WTC11 (cell line): ENCODE results near the gene ELMO1. TPM values are rescaled to one million over a fixed set of nuclear protein-coding genes. Genes with fewer than 3 reads are reported as not detected.

ENCODE experiments used
- ATAC-seq: fragments of 200-7000 bp; cut with Tn5 transposase; 2 replicates; pipeline ENCODE4 v1.10.0; 2021; ENCODE audit warnings: mild to moderate bottlenecking, moderate library complexity
- CTCF ChIA-PET: fragments of 300-600 bp; sonication (Branson Sonifier 250); formaldehyde crosslinking; loops from one replicate; lab custom pipeline; 2021; ENCODE audit warnings: antibody characterized with exemption; lab: Charles Lee
- POLR2A ChIA-PET: fragments of 350-600 bp; sonication (Branson Sonifier 250); formaldehyde crosslinking; loops from one replicate; lab custom pipeline; 2021; ENCODE audit warnings: antibody characterized with exemption; lab: Charles Lee
- DNase-seq: peaks from one replicate; pipeline ENCODE4 v3.0.0; 2021; ENCODE audit warnings: low spot score
- H3K27ac Mint-ChIP-seq: 2 replicates; pipeline ENCODE4 v1.8.0; 2021; ENCODE audit warnings: mixed read lengths
- H3K27me3 Mint-ChIP-seq: 2 replicates; pipeline ENCODE4 v1.8.0; 2021; ENCODE audit warnings: low read depth, mild to moderate bottlenecking, moderate library complexity, mixed read lengths
- H3K36me3 Mint-ChIP-seq: 2 replicates; pipeline ENCODE4 v1.8.0; 2021; ENCODE audit warnings: mixed read lengths
- H3K4me1 Mint-ChIP-seq: 2 replicates; pipeline ENCODE4 v1.8.0; 2022; ENCODE audit warnings: mixed read lengths
- H3K4me3 Mint-ChIP-seq: 2 replicates; pipeline ENCODE4 v1.8.0; 2021; ENCODE audit warnings: mild to moderate bottlenecking, moderate library complexity, mixed read lengths
- H3K9me3 Mint-ChIP-seq: 2 replicates; pipeline ENCODE4 v1.8.0; 2021; ENCODE audit warnings: mixed read lengths
- ATF1 ChIP-seq: sonication (generic); formaldehyde crosslinking; IDR thresholded peaks from 2 replicates; pipeline ENCODE4 v1.8.1; 2023; ENCODE audit warnings: mild to moderate bottlenecking, moderate library complexity, missing genetic modification reagents
- ATF6 ChIP-seq: sonication (generic); formaldehyde crosslinking; IDR thresholded peaks from 2 replicates; pipeline ENCODE4 v1.8.1; 2023; ENCODE audit warnings: mild to moderate bottlenecking, missing genetic modification reagents
- CREM ChIP-seq: sonication (generic); formaldehyde crosslinking; IDR thresholded peaks from 2 replicates; pipeline ENCODE4 v1.8.1; 2022; ENCODE audit warnings: mild to moderate bottlenecking, missing genetic modification reagents, moderate library complexity
- E2F4 ChIP-seq: sonication (generic); formaldehyde crosslinking; IDR thresholded peaks from 2 replicates; pipeline ENCODE4 v1.8.1; 2022; ENCODE audit warnings: low read depth, mild to moderate bottlenecking, moderate library complexity, missing genetic modification reagents, borderline replicate concordance
- E2F5 ChIP-seq: sonication (generic); formaldehyde crosslinking; IDR thresholded peaks from 2 replicates; pipeline ENCODE4 v1.8.1; 2022; ENCODE audit warnings: mild to moderate bottlenecking, moderate library complexity, missing genetic modification reagents
- ETV6 ChIP-seq: sonication (generic); formaldehyde crosslinking; IDR thresholded peaks from 2 replicates; pipeline ENCODE4 v1.8.1; 2022; ENCODE audit warnings: mild to moderate bottlenecking, missing genetic modification reagents
- FOXP1 ChIP-seq: sonication (generic); formaldehyde crosslinking; IDR thresholded peaks from 2 replicates; pipeline ENCODE4 v1.8.0; 2022; ENCODE audit warnings: missing genetic modification reagents, mild to moderate bottlenecking, moderate library complexity, borderline replicate concordance
- GABPB1 ChIP-seq: sonication (generic); formaldehyde crosslinking; IDR thresholded peaks from 2 replicates; pipeline ENCODE4 v1.8.1; 2023; ENCODE audit warnings: mild to moderate bottlenecking, missing genetic modification reagents
- JUN ChIP-seq: sonication (generic); formaldehyde crosslinking; IDR thresholded peaks from 2 replicates; pipeline ENCODE4 v1.8.0; 2023; ENCODE audit warnings: mild to moderate bottlenecking, missing genetic modification reagents
- NR1H2 ChIP-seq: sonication (generic); formaldehyde crosslinking; IDR thresholded peaks from 2 replicates; pipeline ENCODE4 v1.9.0; 2021; ENCODE audit warnings: mild to moderate bottlenecking, moderate library complexity, missing genetic modification reagents
- RELA ChIP-seq: sonication (generic); formaldehyde crosslinking; IDR thresholded peaks from 2 replicates; pipeline ENCODE4 v1.8.1; 2022; ENCODE audit warnings: missing genetic modification reagents, mild to moderate bottlenecking, borderline replicate concordance
- STAT6 ChIP-seq: sonication (generic); formaldehyde crosslinking; conservative IDR thresholded peaks from 2 replicates; pipeline ENCODE4 v1.8.1; 2023; ENCODE audit warnings: mild to moderate bottlenecking, low read depth, missing genetic modification reagents, moderate library complexity
- ZNF121 ChIP-seq: sonication (generic); formaldehyde crosslinking; IDR thresholded peaks from 2 replicates; pipeline ENCODE4 v1.8.0; 2023; ENCODE audit warnings: missing genetic modification reagents
- ZNF263 ChIP-seq: sonication (generic); formaldehyde crosslinking; IDR thresholded peaks from 2 replicates; pipeline ENCODE4 v1.8.1; 2022; ENCODE audit warnings: low read depth, mild to moderate bottlenecking, moderate library complexity, missing genetic modification reagents
- ZNF423 ChIP-seq: fragments of 250-450 bp; sonication (Bioruptor Pico); IDR thresholded peaks from 2 replicates; pipeline ENCODE4 v2.1.2; 2022; ENCODE audit warnings: mild to moderate bottlenecking, moderate library complexity
- ZNF425 ChIP-seq: fragments of 250-450 bp; sonication (Bioruptor Pico); conservative IDR thresholded peaks from 2 replicates; pipeline ENCODE4 v1.9.0; 2021; ENCODE audit warnings: mild to moderate bottlenecking
- ZNF512 ChIP-seq: sonication (generic); formaldehyde crosslinking; IDR thresholded peaks from 2 replicates; pipeline ENCODE4 v1.8.1; 2022; ENCODE audit warnings: missing genetic modification reagents, borderline replicate concordance
- ZSCAN18 ChIP-seq: fragments of 250-450 bp; sonication (Bioruptor Pico); IDR thresholded peaks from 2 replicates; pipeline ENCODE4 v2.1.2; 2022; ENCODE audit warnings: mild to moderate bottlenecking, moderate library complexity
- total RNA-seq: library from RNA; stranded (reverse); gene quantifications from 3 replicates; pipeline ENCODE4 v1.2.3, GENCODE V29; 2021

ELMO1 gene
- total RNA-seq, 1 experiment from 2014 or later, result 19.4 TPM

- TF ChIP-seq STAT6 (CRISPR knock-in tag) (no peak), E2F5 (CRISPR knock-in tag) (no peak), ZNF263 (CRISPR knock-in tag) (no peak)
Observed at GRCh38 chr7:36809510-36809909, 639.2 kb downstream of the ELMO1 start (continued).

- POLR2A ChIA-PET, result no interaction called here
- no peak for DNase-seq
- Mint-ChIP-seq H3K27me3 (no peaks in the 10 kb centered on the region; the same call in 1 of the 2 replicates), H3K4me3 (no peak overlapping the region), H3K36me3 (no peaks in the 10 kb centered on the region), H3K27ac (no peak overlapping the region), H3K9me3 (no peaks in the 10 kb centered on the region), H3K4me1 (peaks cover 4% of the 10 kb centered on the region)
- CTCF ChIA-PET, result no interaction called here
- no peak for ATAC-seq
- TF ChIP-seq ZNF425, result no peak
- no peak for TF ChIP-seq ZSCAN18 (CRISPR knock-in tag)
- no peak for TF ChIP-seq JUN
- no peak for TF ChIP-seq NR1H2 (CRISPR knock-in tag)
- no peak for TF ChIP-seq FOXP1
- TF ChIP-seq GABPB1 (CRISPR knock-in tag), result no peak
- no peak for TF ChIP-seq ZNF512 (CRISPR knock-in tag)
- TF ChIP-seq ATF6 (CRISPR knock-in tag), result no peak
- TF ChIP-seq E2F4 (CRISPR knock-in tag), result no peak
- no peak for TF ChIP-seq ETV6 (CRISPR knock-in tag)
- no peak for TF ChIP-seq ATF1 (CRISPR knock-in tag)
- TF ChIP-seq ZNF121, result no peak
- no peak for TF ChIP-seq RELA (CRISPR knock-in tag)
- TF ChIP-seq ZNF423 (CRISPR knock-in tag), result no peak
- no peak for TF ChIP-seq CREM (CRISPR knock-in tag)
Observed at GRCh38 chr7:36809086-36809485, 639.6 kb downstream of the ELMO1 start.
